WI38 (cell line): ENCODE results near the gene LRPAP1.

ENCODE experiments used
- H3K4me3 ChIP-seq: 2 replicates; pipeline ENCODE4 v1.5.1; 2011; ENCODE audit warnings: low read depth, mild to moderate bottlenecking, control low read depth, low read length
- CTCF ChIP-seq: IDR thresholded peaks from 2 replicates; pipeline ENCODE4 v1.5.1; 2012; ENCODE audit warnings: low read depth, mild to moderate bottlenecking, control low read depth, low read length

Gene LRPAP1

GRCh38 chr4:3531318-3531878, 824 bp downstream of the LRPAP1 start:
- H3K4me3 ChIP-seq: peak overlapping the region; percentile 86
- TF ChIP-seq CTCF: no peak

- no peak for TF ChIP-seq CTCF
Observed at GRCh38 chr4:3530663-3531254, 1.5 kb downstream of the LRPAP1 start.

GRCh38 chr4:3530051-3530450, 2.2 kb downstream of the LRPAP1 start:
- TF ChIP-seq CTCF: no peak
- no peak overlapping the region for H3K4me3 ChIP-seq

More at GRCh38 chr4:3530663-3531254, 1.5 kb downstream of the LRPAP1 start:
- H3K4me3 ChIP-seq: peak overlapping the region; percentile 86

GRCh38 chr4:3529363-3529762, 2.9 kb downstream of the LRPAP1 start:
- no peak overlapping the region for H3K4me3 ChIP-seq
- TF ChIP-seq CTCF: no peak

GRCh38 chr4:3527914-3528876, 4.0 kb downstream of the LRPAP1 start:
- no peak overlapping the region for H3K4me3 ChIP-seq
- TF ChIP-seq CTCF: no peak

GRCh38 chr4:3527101-3527913, 4.9 kb downstream of the LRPAP1 start:
- no peak for TF ChIP-seq CTCF
- H3K4me3 ChIP-seq: no peak overlapping the region
